K562 (cell line): ENCODE data around the gene ADGRB2. TPM values are rescaled to one million over a fixed set of nuclear protein-coding genes. Genes with fewer than 3 reads are reported as not detected.
A peak's percentile ranks its signal among the peaks of the same experiment; 100 is the strongest.

Source experiments
- DLX4 ChIP-seq: fragments of 250-450 bp; sonication (Bioruptor Pico); IDR thresholded peaks from 2 replicates; pipeline ENCODE4 v1.6.1; 2021; ENCODE audit warnings: mild to moderate bottlenecking
- EGR1 ChIP-seq: fragments of 450-650 bp; conservative IDR thresholded peaks from 2 replicates; pipeline ENCODE4 v1.6.1; 2017; ENCODE audit warnings: mild to moderate bottlenecking
- ERF ChIP-seq: fragments of 450-650 bp; formaldehyde crosslinking; IDR thresholded peaks from 2 replicates; pipeline ENCODE4 v1.4.0; 2020; ENCODE audit warnings: mild to moderate bottlenecking, mixed read lengths
- KLF6 ChIP-seq: fragments of 250-450 bp; sonication (Bioruptor Pico); IDR thresholded peaks from 2 replicates; pipeline ENCODE4 v1.4.0; 2020; ENCODE audit warnings: mild to moderate bottlenecking, moderate library complexity, borderline replicate concordance
- MGA ChIP-seq: fragments of 450-650 bp; IDR thresholded peaks from 2 replicates; pipeline ENCODE4 v1.6.1; 2016; ENCODE audit warnings: mild to moderate bottlenecking, moderate library complexity
- MTA2 ChIP-seq: fragments of 450-650 bp; IDR thresholded peaks from 2 replicates; pipeline ENCODE4 v1.6.1; 2016; ENCODE audit warnings: low read depth
- RERE ChIP-seq: sonication (generic); formaldehyde crosslinking; IDR thresholded peaks from 2 replicates; pipeline ENCODE4 v1.8.0; 2023; ENCODE audit warnings: missing genetic modification reagents, mild to moderate bottlenecking, borderline replicate concordance
- U2AF2 ChIP-seq: fragments of 200-400 bp; formaldehyde crosslinking; optimal IDR thresholded peaks from 2 replicates; pipeline ENCODE3; 2017; ENCODE audit warnings: low read depth, mild to moderate bottlenecking, low read length
- ZNF655 ChIP-seq: fragments of 250-450 bp; sonication (Bioruptor Pico); IDR thresholded peaks from 2 replicates; pipeline ENCODE4 v1.5.0; 2021
- polyA plus RNA-seq, 8 experiments: library from polyadenylated mRNA; depleted of rRNA in 4 of 8; stranded (reverse) in 5 of 8; unstranded in 3 of 8; fragments of >200 nt; fragmentation: Nextera tagmentation in 2 of 8; fragmentation: Illumina TruSeq in 1 of 8; extraction: Ambion mirVana in 2 of 8; extraction: Trizol in 1 of 8; gene quantifications; 2 replicates each; pipeline versions ENCODE4 v1.2.1 to v1.2.3, GENCODE V29; 2011 to 2014; ENCODE audit warnings: inconsistent platforms in 1 of 8, missing spikeins in 1 of 8
- total RNA-seq, 7 experiments: library from RNA; depleted of rRNA in 6 of 7; stranded (reverse); fragments of >200 nt in 6 of 7; fragmentation: Illumina TruSeq in 2 of 7; extraction: Trizol in 2 of 7; gene quantifications; 2 replicates each; pipeline versions ENCODE4 v1.2.1 to v1.2.3, GENCODE V29; 2011 to 2021; ENCODE audit warnings: low replicate concordance in 1 of 7

ADGRB2 gene
- total and polyA plus RNA-seq, 9 of the 15 experiments (the other 6 are each of a cell fraction or from before 2014, with no cell fraction given), result 0.04 to 0.23 (median 0.20) TPM; not detected in 2

GRCh38 chr1:31788825-31789256 lies 24.7 kb upstream of the ADGRB2 start (continued):
- TF ChIP-seq MGA, result no peak
- TF ChIP-seq ZNF655 (CRISPR knock-in tag), result no peak
- no peak for TF ChIP-seq RERE (CRISPR knock-in tag)
- TF ChIP-seq DLX4 (CRISPR knock-in tag), result no peak
- TF ChIP-seq U2AF2, result no peak
- TF ChIP-seq MTA2, result no peak
- 0 out of 2 replicates have a peak, but pooled peaks have one; percentile 29 for TF ChIP-seq KLF6 (CRISPR knock-in tag)
- TF ChIP-seq ERF, result 0 out of 2 replicates have a peak, but pooled peaks have one; percentile 27
- peak; percentile 75 for TF ChIP-seq EGR1
